PC-9 (cell line): ENCODE results near the gene DOCK4.

Experiments used
- EZH2 ChIP-seq: fragments of 200-600 bp; sonication (generic); IDR thresholded peaks from 2 replicates; pipeline ENCODE4 v1.8.0; 2017; ENCODE audit warnings: antibody characterized with exemption, low read depth
- TF ChIP-seq, protein P1 (sequence below): fragments of 200-600 bp; sonication (generic); conservative IDR thresholded peaks from 2 replicates; pipeline ENCODE4 v1.6.1; 2017; ENCODE audit warnings: mixed run types, antibody characterized with exemption, mild to moderate bottlenecking, moderate library complexity

DNA sequence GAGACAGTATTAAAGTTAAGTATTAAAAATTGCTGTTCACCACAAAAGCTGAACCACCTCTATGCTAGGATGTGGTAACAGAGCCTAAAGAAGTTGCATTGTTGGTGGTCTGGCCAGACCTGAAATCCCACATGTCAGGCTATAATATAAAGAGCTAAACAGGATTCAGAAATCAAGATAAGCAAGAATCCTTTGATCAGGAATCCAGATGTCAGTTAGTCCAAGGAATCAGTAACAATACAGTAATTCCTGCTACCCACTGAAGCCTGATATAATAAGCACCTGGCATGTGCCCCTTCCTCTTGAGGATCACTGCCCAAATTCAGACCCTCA is 49.2 kb upstream of the DOCK4 start:
- TF ChIP-seq, protein P1, sequence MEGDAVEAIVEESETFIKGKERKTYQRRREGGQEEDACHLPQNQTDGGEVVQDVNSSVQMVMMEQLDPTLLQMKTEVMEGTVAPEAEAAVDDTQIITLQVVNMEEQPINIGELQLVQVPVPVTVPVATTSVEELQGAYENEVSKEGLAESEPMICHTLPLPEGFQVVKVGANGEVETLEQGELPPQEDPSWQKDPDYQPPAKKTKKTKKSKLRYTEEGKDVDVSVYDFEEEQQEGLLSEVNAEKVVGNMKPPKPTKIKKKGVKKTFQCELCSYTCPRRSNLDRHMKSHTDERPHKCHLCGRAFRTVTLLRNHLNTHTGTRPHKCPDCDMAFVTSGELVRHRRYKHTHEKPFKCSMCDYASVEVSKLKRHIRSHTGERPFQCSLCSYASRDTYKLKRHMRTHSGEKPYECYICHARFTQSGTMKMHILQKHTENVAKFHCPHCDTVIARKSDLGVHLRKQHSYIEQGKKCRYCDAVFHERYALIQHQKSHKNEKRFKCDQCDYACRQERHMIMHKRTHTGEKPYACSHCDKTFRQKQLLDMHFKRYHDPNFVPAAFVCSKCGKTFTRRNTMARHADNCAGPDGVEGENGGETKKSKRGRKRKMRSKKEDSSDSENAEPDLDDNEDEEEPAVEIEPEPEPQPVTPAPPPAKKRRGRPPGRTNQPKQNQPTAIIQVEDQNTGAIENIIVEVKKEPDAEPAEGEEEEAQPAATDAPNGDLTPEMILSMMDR: no peak
- no peak for TF ChIP-seq EZH2
